H9 (cell line): ENCODE data around the gene ARFGAP2. TPM values are rescaled to one million over a fixed set of nuclear protein-coding genes. Genes with fewer than 3 reads are reported as not detected.

Experiments used
- DNase-seq: peaks from one replicate; pipeline ENCODE4 v3.0.0-alpha.2; 2017
- H2AFZ ChIP-seq: one replicate; pipeline ENCODE4 v1.6.1; 2013; ENCODE audit warnings: mild to moderate bottlenecking, low read length, control low read depth, moderate library complexity
- H2AK5ac ChIP-seq: 2 replicates; pipeline ENCODE4 v1.6.1; 2013; ENCODE audit warnings: low read length, control low read depth, mixed read lengths; ENCODE audit not compliant: insufficient read length
- H2BK120ac ChIP-seq: one replicate; pipeline ENCODE4 v1.6.1; 2013; ENCODE audit warnings: low read depth, mild to moderate bottlenecking, low read length, control low read depth, inconsistent platforms; ENCODE audit not compliant: poor library complexity, severe bottlenecking
- H2BK12ac ChIP-seq: 2 replicates; pipeline ENCODE4 v1.6.1; 2013; ENCODE audit warnings: low read length, control low read depth, mixed read lengths, low read depth; ENCODE audit not compliant: insufficient read length
- H2BK15ac ChIP-seq: 2 replicates; pipeline ENCODE4 v1.6.1; 2013; ENCODE audit warnings: low read depth, low read length, control low read depth
- H2BK20ac ChIP-seq: one replicate; pipeline ENCODE4 v1.6.1; 2013; ENCODE audit warnings: low read depth, mild to moderate bottlenecking, low read length, control low read depth, inconsistent platforms; ENCODE audit not compliant: poor library complexity, severe bottlenecking
- H2BK5ac ChIP-seq: 2 replicates; pipeline ENCODE4 v1.6.1; 2013; ENCODE audit warnings: low read length, control low read depth, mixed read lengths; ENCODE audit not compliant: insufficient read length
- H3K14ac ChIP-seq: 2 replicates; pipeline ENCODE4 v1.6.1; 2013; ENCODE audit warnings: low read length, control low read depth; ENCODE audit not compliant: insufficient read depth
- H3K18ac ChIP-seq: 2 replicates; pipeline ENCODE4 v1.6.1; 2013; ENCODE audit warnings: low read depth, mild to moderate bottlenecking, mixed read lengths, low read length, control low read depth; ENCODE audit not compliant: insufficient read length
- H3K23ac ChIP-seq: 2 replicates; pipeline ENCODE4 v1.6.1; 2013; ENCODE audit warnings: low read length, control low read depth, mixed read lengths, low read depth; ENCODE audit not compliant: insufficient read length
- H3K23me2 ChIP-seq: 2 replicates; pipeline ENCODE4 v1.6.1; 2013; ENCODE audit warnings: low read depth, mild to moderate bottlenecking, mixed read lengths, low read length, control low read depth; ENCODE audit not compliant: insufficient read length, poor library complexity, severe bottlenecking
- H3K27ac ChIP-seq: 2 replicates; pipeline ENCODE4 v1.5.1; 2013; ENCODE audit warnings: low read length, control low read depth, mixed read lengths, low read depth; ENCODE audit not compliant: insufficient read length
- H3K27me3 ChIP-seq: 2 replicates; pipeline ENCODE4 v1.6.1; 2013; ENCODE audit warnings: low read length, control low read depth, inconsistent platforms; ENCODE audit not compliant: insufficient read depth
- H3K4ac ChIP-seq: 2 replicates; pipeline ENCODE4 v1.6.1; 2013; ENCODE audit warnings: low read depth, mild to moderate bottlenecking, control low read depth, inconsistent platforms, low read length, moderate library complexity
- H3K4me1 ChIP-seq: 2 replicates; pipeline ENCODE4 v1.6.1; 2013; ENCODE audit warnings: low read length, control low read depth, inconsistent platforms; ENCODE audit not compliant: insufficient read depth
- H3K4me2 ChIP-seq: 2 replicates; pipeline ENCODE4 v1.6.1; 2013; ENCODE audit warnings: low read length, control low read depth, mixed read lengths; ENCODE audit not compliant: insufficient read length, insufficient read depth
- H3K56ac ChIP-seq: 2 replicates; pipeline ENCODE4 v1.6.1; 2013; ENCODE audit warnings: low read depth, mild to moderate bottlenecking, mixed read lengths, low read length, control low read depth; ENCODE audit not compliant: insufficient read length
- H3K79me1 ChIP-seq: 2 replicates; pipeline ENCODE4 v1.6.1; 2013; ENCODE audit warnings: low read depth, mild to moderate bottlenecking, moderate library complexity, low read length, control low read depth, inconsistent platforms; ENCODE audit not compliant: insufficient read depth, poor library complexity, severe bottlenecking
- H3K79me2 ChIP-seq: 2 replicates; pipeline ENCODE4 v1.6.1; 2013; ENCODE audit warnings: low read length, control low read depth, inconsistent platforms; ENCODE audit not compliant: insufficient read depth
- H3K9ac ChIP-seq: 2 replicates; pipeline ENCODE4 v1.6.1; 2013; ENCODE audit warnings: low read length, control low read depth, mixed read lengths; ENCODE audit not compliant: insufficient read length; ENCODE audit errors: extremely low read depth
- H3K9me3 ChIP-seq: one replicate; pipeline ENCODE4 v1.6.1; 2013; ENCODE audit warnings: low read depth, low read length, inconsistent platforms; ENCODE audit not compliant: control insufficient read depth
- H3T11ph ChIP-seq: one replicate; pipeline ENCODE4 v1.6.1; 2013; ENCODE audit warnings: mild to moderate bottlenecking, low read length, control low read depth, inconsistent platforms
- H4K20me1 ChIP-seq: one replicate; pipeline ENCODE4 v1.6.1; 2013; ENCODE audit not compliant: control insufficient read depth, insufficient read length, insufficient read depth
- H4K5ac ChIP-seq: 2 replicates; pipeline ENCODE4 v1.6.1; 2013; ENCODE audit warnings: low read depth, mild to moderate bottlenecking, mixed read lengths, low read length, control low read depth; ENCODE audit not compliant: insufficient read length
- H4K8ac ChIP-seq: replicated peaks from 2 replicates; pipeline ENCODE4 v1.6.1; 2013; ENCODE audit warnings: low read length, control low read depth, mixed read lengths, low read depth; ENCODE audit not compliant: insufficient read length
- H4K91ac ChIP-seq: 2 replicates; pipeline ENCODE4 v1.6.1; 2013; ENCODE audit warnings: low read depth, mild to moderate bottlenecking, moderate library complexity, mixed read lengths, low read length, control low read depth; ENCODE audit not compliant: insufficient read length
- H3K27ac Mint-ChIP-seq, 3 experiments: 2 replicates in 2 of 3; 3 replicates in 1 of 3; pipeline ENCODE4 v1.8.0; 2020 to 2021; ENCODE audit warnings: mixed read lengths in 3 of 3, mild to moderate bottlenecking in 1 of 3, moderate library complexity in 1 of 3
- H3K27me3 Mint-ChIP-seq: 2 replicates; pipeline ENCODE4 v1.8.0; 2021; ENCODE audit warnings: low read depth, mild to moderate bottlenecking, moderate library complexity, mixed read lengths
- H3K36me3 Mint-ChIP-seq, 3 experiments: 2 replicates in 2 of 3; 3 replicates in 1 of 3; pipeline ENCODE4 v1.8.0; 2020 to 2021; ENCODE audit warnings: low read depth in 3 of 3, mixed read lengths in 3 of 3; ENCODE audit not compliant: insufficient read depth in 1 of 3
- H3K4me1 Mint-ChIP-seq, 2 experiments: 2 replicates each; pipeline ENCODE4 v1.8.0; 2020; ENCODE audit warnings: mixed read lengths in 2 of 2
- H3K4me3 Mint-ChIP-seq, 2 experiments: 2 replicates in 1 of 2; 3 replicates in 1 of 2; pipeline ENCODE4 v1.8.0; 2020 to 2021; ENCODE audit warnings: mild to moderate bottlenecking in 2 of 2, mixed read lengths in 2 of 2, moderate library complexity in 1 of 2
- H3K9me3 Mint-ChIP-seq, 2 experiments: 2 replicates in 1 of 2; 3 replicates in 1 of 2; pipeline ENCODE4 v1.8.0; 2020; ENCODE audit warnings: mild to moderate bottlenecking in 2 of 2, mixed read lengths in 2 of 2, moderate library complexity in 1 of 2
- WGBS: extraction: QIAGEN DNeasy Blood & Tissue Kit; methylation state at CpG from one replicate; pipeline ENCODE4 v1.1.7; 2013; ENCODE audit warnings: missing lambda C conversion rate, low lambda C conversion rate, mixed read lengths; ENCODE audit not compliant: insufficient read length; ENCODE audit errors: extremely low coverage; 5-methylcytosine and 5-hydroxymethylcytosine counted together
- total RNA-seq: library from RNA; stranded (reverse); gene quantifications from 2 replicates; pipeline ENCODE4 v1.2.1, GENCODE V29; 2021
- TF ChIP-seq, protein P1 (sequence below): fragments of 200-600 bp; sonication (generic); conservative IDR thresholded peaks from 3 replicates; pipeline ENCODE4 v1.8.0; 2021; ENCODE audit warnings: antibody characterized with exemption, mild to moderate bottlenecking

ARFGAP2 gene
- total RNA-seq, 1 experiment from 2014 or later: 72.3 TPM

DNA sequence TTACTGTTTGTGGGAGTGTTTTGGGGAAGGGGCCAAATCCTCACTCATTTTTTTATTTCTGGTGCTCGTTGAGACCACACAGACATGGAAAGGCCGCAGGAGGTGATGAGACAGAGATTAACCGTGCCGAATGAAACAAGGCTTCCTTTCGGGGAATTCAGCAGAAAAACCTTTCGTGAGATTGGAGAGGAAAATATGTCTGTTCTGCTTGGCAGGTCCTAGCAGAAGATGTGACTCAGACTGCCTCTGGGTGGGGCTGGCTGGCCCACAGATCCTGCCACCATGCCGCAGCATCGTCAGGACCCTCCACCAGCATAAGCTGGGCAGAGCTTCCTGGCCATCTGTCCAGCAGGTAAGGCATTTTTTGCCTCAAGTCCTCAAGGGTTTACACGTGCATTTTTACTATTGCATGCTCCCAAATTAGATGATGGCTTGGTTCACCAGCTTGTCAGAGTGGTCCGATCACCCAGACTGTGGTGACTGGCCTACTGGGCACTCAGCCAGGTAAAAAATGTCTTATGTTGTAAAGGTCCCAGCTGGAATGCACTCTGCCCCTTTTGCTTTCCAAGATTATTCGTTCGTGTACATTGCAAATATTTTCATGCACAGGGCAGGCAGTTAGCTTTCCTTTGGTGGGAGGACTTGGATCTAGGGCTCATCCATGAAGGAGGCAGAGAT is 39.6 kb upstream of the ARFGAP2 start:
- no peak overlapping the region for H3T11ph ChIP-seq
- no peaks in the 10 kb centered on the region; the same call in 1 of the 2 replicates for H3K4me1 ChIP-seq
- peak overlapping the region in 2 of 3 experiments; percentile 98 to 100; a peak in 3 of 7 replicates for H3K27ac Mint-ChIP-seq
- H2BK20ac ChIP-seq: no peak overlapping the region
- H3K27me3 Mint-ChIP-seq: no peaks in the 10 kb centered on the region
- no peak for DNase-seq
- H3K79me1 ChIP-seq: no peaks in the 10 kb centered on the region
- H3K27ac ChIP-seq: no peak overlapping the region
- H4K5ac ChIP-seq: no peak overlapping the region
- H3K14ac ChIP-seq: no peak overlapping the region
- H3K23me2 ChIP-seq: peaks cover 20% of the 10 kb centered on the region
- H3K9me3 Mint-ChIP-seq: no peaks in the 10 kb centered on the region
- H3K79me2 ChIP-seq: peaks cover 2% of the 10 kb centered on the region; the same call in 1 of the 2 replicates
- no peak overlapping the region for H4K91ac ChIP-seq
- H2BK12ac ChIP-seq: no peak overlapping the region
- no peak overlapping the region for H3K18ac ChIP-seq
- H3K4me1 Mint-ChIP-seq: peaks cover 28 to 29% of the 10 kb centered on the region in 2 experiments
- no peaks in the 10 kb centered on the region for H3K27me3 ChIP-seq
- no peak overlapping the region for H2BK15ac ChIP-seq
- no peak overlapping the region for H2AK5ac ChIP-seq
- H3K9ac ChIP-seq: peak overlapping the region; percentile 98
- no peak overlapping the region for H3K4ac ChIP-seq
- TF ChIP-seq, protein P1, sequence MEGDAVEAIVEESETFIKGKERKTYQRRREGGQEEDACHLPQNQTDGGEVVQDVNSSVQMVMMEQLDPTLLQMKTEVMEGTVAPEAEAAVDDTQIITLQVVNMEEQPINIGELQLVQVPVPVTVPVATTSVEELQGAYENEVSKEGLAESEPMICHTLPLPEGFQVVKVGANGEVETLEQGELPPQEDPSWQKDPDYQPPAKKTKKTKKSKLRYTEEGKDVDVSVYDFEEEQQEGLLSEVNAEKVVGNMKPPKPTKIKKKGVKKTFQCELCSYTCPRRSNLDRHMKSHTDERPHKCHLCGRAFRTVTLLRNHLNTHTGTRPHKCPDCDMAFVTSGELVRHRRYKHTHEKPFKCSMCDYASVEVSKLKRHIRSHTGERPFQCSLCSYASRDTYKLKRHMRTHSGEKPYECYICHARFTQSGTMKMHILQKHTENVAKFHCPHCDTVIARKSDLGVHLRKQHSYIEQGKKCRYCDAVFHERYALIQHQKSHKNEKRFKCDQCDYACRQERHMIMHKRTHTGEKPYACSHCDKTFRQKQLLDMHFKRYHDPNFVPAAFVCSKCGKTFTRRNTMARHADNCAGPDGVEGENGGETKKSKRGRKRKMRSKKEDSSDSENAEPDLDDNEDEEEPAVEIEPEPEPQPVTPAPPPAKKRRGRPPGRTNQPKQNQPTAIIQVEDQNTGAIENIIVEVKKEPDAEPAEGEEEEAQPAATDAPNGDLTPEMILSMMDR: no peak
- no peak overlapping the region for H3K23ac ChIP-seq
- no peaks in the 10 kb centered on the region for H3K9me3 ChIP-seq
- no peak overlapping the region for H2BK120ac ChIP-seq
- H2BK5ac ChIP-seq: no peak overlapping the region
- peak overlapping the region; percentile 85 to 90 for H3K4me3 Mint-ChIP-seq
- H3K56ac ChIP-seq: no peak overlapping the region
- H3K36me3 Mint-ChIP-seq: peaks cover 0 to 31% (median 25%) of the 10 kb centered on the region in 3 experiments; a peak in 5 of 7 replicates
- WGBS: no CpG with 5 or more reads among the region's 12 CpGs
- no peak overlapping the region for H4K8ac ChIP-seq
- H4K20me1 ChIP-seq: no peaks in the 10 kb centered on the region
- peak overlapping the region; percentile 90 for H3K4me2 ChIP-seq
- H2AFZ ChIP-seq: no peak overlapping the region
